GM12878 (cell line): ENCODE results near the gene RUNDC3A. TPM values are rescaled to one million over a fixed set of nuclear protein-coding genes. Genes with fewer than 3 reads are reported as not detected.

Experiments used
- ATAC-seq: fragments of 200-7000 bp; cut with Tn5 transposase; 3 replicates; pipeline ENCODE4 v1.9.1; 2020; ENCODE audit warnings: mild to moderate bottlenecking, moderate library complexity
- BruUV-seq: library from RNA; stranded (reverse); fragments of 400-500 nt; replicated peaks from 2 replicates; lab custom pipeline; 2021; lab: Mats Ljungman, UMichigan
- CTCF ChIA-PET: fragments of 300-600 bp; sonication (Branson Sonifier 250); formaldehyde crosslinking; extraction: SDS; loops from one replicate; lab custom pipeline; 2021; ENCODE audit warnings: inconsistent platforms; lab: Yijun Ruan, JAX
- POLR2A ChIA-PET: fragments of 350-600 bp; formaldehyde crosslinking; extraction: SDS; loops from one replicate; lab custom pipeline; 2021; ENCODE audit warnings: inconsistent platforms; lab: Charles Lee
- RAD21 ChIA-PET: fragments of 300-600 bp; sonication (Branson Sonifier 250); formaldehyde crosslinking; loops from one replicate; lab custom pipeline; 2023; ENCODE audit warnings: antibody characterized with exemption; ENCODE audit not compliant: unreplicated experiment; lab: Charles Lee
- SMC1A ChIA-PET: fragments of 300-600 bp; sonication (Branson Sonifier 250); formaldehyde crosslinking; loops from one replicate; lab custom pipeline; 2023; ENCODE audit not compliant: unreplicated experiment, uncharacterized antibody; lab: Charles Lee
- DNase-seq: peaks from one replicate; pipeline ENCODE4 v3.0.0-alpha.2; 2011; ENCODE audit warnings: low read depth, low spot score
- FAIRE-seq: peaks from 3 replicates; lab custom pipeline; 2011; peaks lifted over from hg19 to GRCh38; lab: Jason Lieb, UNC
- H2AFZ ChIP-seq: 2 replicates; pipeline ENCODE4 v1.6.0; 2011; ENCODE audit warnings: low read depth, low read length, control low read depth; ENCODE audit not compliant: control insufficient read depth
- H3K27ac ChIP-seq: 2 replicates; pipeline ENCODE4 v1.5.1; 2011; ENCODE audit warnings: control low read depth; ENCODE audit not compliant: control insufficient read depth, insufficient read depth
- H3K27me3 ChIP-seq, 2 experiments: replicated peaks in 1 of 2; 2 replicates each; pipeline versions ENCODE4 v1.6.0 to v1.6.1; 2011; ENCODE audit warnings: low read length in 1 of 2; ENCODE audit not compliant: control insufficient read depth in 2 of 2, insufficient read depth in 2 of 2
- H3K36me3 ChIP-seq, 2 experiments: 2 replicates each; pipeline ENCODE4 v1.5.1; 2011; ENCODE audit warnings: low read length in 1 of 2; ENCODE audit not compliant: control insufficient read depth in 2 of 2, insufficient read depth in 2 of 2
- H3K4me1 ChIP-seq: 2 replicates; pipeline ENCODE4 v1.6.1; 2011; ENCODE audit warnings: mild to moderate bottlenecking, low read length, moderate library complexity, mixed read lengths; ENCODE audit not compliant: control insufficient read depth, insufficient read depth
- H3K4me2 ChIP-seq: 2 replicates; pipeline ENCODE4 v1.6.0; 2011; ENCODE audit warnings: control low read depth; ENCODE audit not compliant: control insufficient read depth, insufficient read depth
- H3K4me3 ChIP-seq: fragments of 200-600 bp; sonication (generic); 2 replicates; pipeline ENCODE4 v1.5.1; 2016
- H3K79me2 ChIP-seq: 2 replicates; pipeline ENCODE4 v1.6.0; 2011; ENCODE audit warnings: low read length; ENCODE audit not compliant: control insufficient read depth, insufficient read depth
- H3K9ac ChIP-seq: 2 replicates; pipeline ENCODE4 v1.8.0; 2011; ENCODE audit warnings: low read length, control low read depth, mixed read lengths; ENCODE audit not compliant: control insufficient read depth, insufficient read depth
- H3K9me3 ChIP-seq: replicated peaks from 3 replicates; pipeline ENCODE4 v1.5.1; 2011; ENCODE audit warnings: mild to moderate bottlenecking, low read length; ENCODE audit not compliant: control insufficient read depth, insufficient read depth
- H4K20me1 ChIP-seq: 2 replicates; pipeline ENCODE4 v1.6.0; 2011; ENCODE audit not compliant: control insufficient read depth, insufficient read depth
- EED ChIP-seq: sonication (generic); IDR thresholded peaks from 2 replicates; pipeline ENCODE4 v1.6.1; 2016; ENCODE audit warnings: antibody characterized with exemption, low read depth
- EGR1 ChIP-seq, 2 experiments: IDR thresholded peaks; 1 replicate in 1 of 2; 2 replicates in 1 of 2; pipeline ENCODE4 v1.6.1; 2011 to 2012; ENCODE audit warnings: low read depth in 2 of 2, low read length in 2 of 2, borderline replicate concordance in 1 of 2, mild to moderate bottlenecking in 1 of 2, moderate library complexity in 1 of 2
- ETV6 ChIP-seq, 2 experiments: fragments of 450-650 bp in 1 of 2; IDR thresholded peaks in 1 of 2; conservative IDR thresholded peaks in 1 of 2; 2 replicates each; pipeline ENCODE4 v1.6.1; 2014; ENCODE audit warnings: antibody characterized with exemption in 1 of 2, borderline replicate concordance in 1 of 2, low read depth in 1 of 2, mild to moderate bottlenecking in 1 of 2, moderate library complexity in 1 of 2
- FOS ChIP-seq: IDR thresholded peaks from 3 replicates; pipeline ENCODE4 v1.6.1; 2011; ENCODE audit warnings: borderline replicate concordance; ENCODE audit not compliant: insufficient read length; ENCODE audit errors: extremely low read depth
- IRF4 ChIP-seq: IDR thresholded peaks from 2 replicates; pipeline ENCODE4 v1.6.1; 2011; ENCODE audit warnings: low read depth, low read length
- NR2C1 ChIP-seq: fragments of 450-650 bp; IDR thresholded peaks from 2 replicates; pipeline ENCODE4 v1.6.1; 2017; ENCODE audit warnings: antibody characterized with exemption, mild to moderate bottlenecking, moderate library complexity
- POLR2A ChIP-seq: IDR thresholded peaks from 2 replicates; pipeline ENCODE4 v1.6.1; 2011; ENCODE audit warnings: low read depth, mild to moderate bottlenecking, low read length
- RCOR1 ChIP-seq: conservative IDR thresholded peaks from 2 replicates; pipeline ENCODE4 v1.6.1; 2012; ENCODE audit warnings: low read depth, low read length, improper control_type of control experiment
- STAT3 ChIP-seq: IDR thresholded peaks from 2 replicates; pipeline ENCODE4 v1.6.1; 2011; ENCODE audit warnings: low read depth, low read length, improper control_type of control experiment
- TBL1XR1 ChIP-seq: IDR thresholded peaks from 2 replicates; pipeline ENCODE4 v1.6.1; 2012; ENCODE audit warnings: low read depth, low read length, improper control_type of control experiment
- ZNF207 ChIP-seq: fragments of 450-650 bp; IDR thresholded peaks from 2 replicates; pipeline ENCODE4 v1.6.1; 2014; ENCODE audit warnings: antibody characterized with exemption, mild to moderate bottlenecking, borderline replicate concordance
- ZNF384 ChIP-seq: IDR thresholded peaks from 2 replicates; pipeline ENCODE4 v1.6.1; 2012; ENCODE audit warnings: low read depth, mild to moderate bottlenecking, low read length, improper control_type of control experiment, borderline replicate concordance
- ZZZ3 ChIP-seq: IDR thresholded peaks from 2 replicates; pipeline ENCODE4 v1.6.1; 2011; ENCODE audit warnings: low read depth; ENCODE audit not compliant: control insufficient read depth, insufficient read length
- WGBS: methylation state at CpG from one replicate; pipeline ENCODE4 v1.1.6; 2016; ENCODE audit warnings: low lambda C conversion rate; ENCODE audit not compliant: insufficient replicate concordance, insufficient coverage; ENCODE audit errors: missing lambda C conversion rate; 5-methylcytosine and 5-hydroxymethylcytosine counted together
- in situ Hi-C: fragments of 300-500 bp; cut with MboI; formaldehyde crosslinking; loops from 9 replicates; pipeline ENCODE4 v1.14.3; 2018; ENCODE audit warnings: mixed read lengths
- intact Hi-C: fragments of 100-400 bp; cut with micrococcal nuclease; formaldehyde crosslinking; loops from one replicate; pipeline ENCODE4 v1.14.2; 2022; ENCODE audit not compliant: unreplicated experiment
- polyA plus RNA-seq, 11 experiments: library from polyadenylated mRNA; depleted of rRNA in 4 of 11; unstranded in 6 of 11; stranded (reverse) in 5 of 11; fragments of >200 nt; fragmentation: Nextera tagmentation in 4 of 11; fragmentation: Illumina TruSeq in 1 of 11; extraction: Ambion mirVana in 4 of 11; extraction: Trizol in 1 of 11; gene quantifications; 1 replicate in 1 of 11; 2 replicates in 10 of 11; pipeline versions ENCODE4 v1.2.1 to v1.2.3, GENCODE V29; 2011 to 2016; ENCODE audit warnings: inconsistent platforms in 2 of 11, missing spikeins in 2 of 11, low read depth in 1 of 11
- total RNA-seq, 4 experiments: library from RNA; depleted of rRNA in 3 of 4; stranded (reverse); fragments of >200 nt in 3 of 4; fragmentation: Illumina TruSeq in 1 of 4; extraction: Trizol in 1 of 4; gene quantifications; 2 replicates each; pipeline versions ENCODE4 v1.2.1 to v1.2.3, GENCODE V29; 2013 to 2021
- TF ChIP-seq, protein P1 (sequence below): IDR thresholded peaks from 2 replicates; pipeline ENCODE4 v1.6.1; 2011; ENCODE audit warnings: low read depth, low read length, improper control_type of control experiment, borderline replicate concordance
- TF ChIP-seq, protein P2 (sequence below): fragments of 450-650 bp; conservative IDR thresholded peaks from 2 replicates; pipeline ENCODE4 v1.6.1; 2017; ENCODE audit warnings: mild to moderate bottlenecking, moderate library complexity
- TF ChIP-seq, protein P3 (sequence below): IDR thresholded peaks from 2 replicates; pipeline ENCODE4 v1.6.1; 2011; ENCODE audit warnings: borderline replicate concordance, low read depth, mild to moderate bottlenecking, moderate library complexity, low read length; ENCODE audit not compliant: insufficient read depth, poor library complexity, severe bottlenecking
- TF ChIP-seq, protein P4 (sequence below): IDR thresholded peaks from 2 replicates; pipeline ENCODE4 v1.6.1; 2012; ENCODE audit warnings: low read depth, low read length, improper control_type of control experiment

Gene RUNDC3A
- total and polyA plus RNA-seq, 10 of the 15 experiments (the other 5 are each of a cell fraction or from before 2014, with no cell fraction given): 0.07 to 0.17 TPM; not detected in 8

- RAD21 ChIA-PET: interaction anchor here (0.6 to 1.6 kb wide), 3 partner anchors 10 to 165 kb away, joined by 4 read pairs; partner anchors contain the start of gene FAM171A2
- CTCF ChIA-PET: interaction anchor here (1.0 to 1.8 kb wide), 4 partner anchors 8 to 144 kb away, joined by 3 to 6 read pairs (median 5); partner anchors contain the start of genes FAM171A2 and GRN
- Histone ChIP-seq H3K4me1 (peaks cover 19% of the 10 kb centered on the region), H3K4me2 (peak overlapping the region; percentile 42), H3K79me2 (peaks cover 14% of the 10 kb centered on the region), H3K9me3 (no peaks in the 10 kb centered on the region), H4K20me1 (no peaks in the 10 kb centered on the region), H2AFZ (peak overlapping the region; percentile 65), H3K4me3 (peak overlapping the region; percentile 27; the same call in 1 of the 2 replicates), H3K9ac (no peak overlapping the region), H3K27ac (no peak overlapping the region), H3K36me3 (peaks cover 18 to 20% of the 10 kb centered on the region in 2 experiments; a peak in 3 of 4 replicates), H3K27me3 (no peaks in the 10 kb centered on the region; a peak in 1 of 4 replicates)
- POLR2A ChIA-PET: interaction anchor here (0.6 kb wide), 1 partner anchor 149 kb away, joined by 6 read pairs; no protein-coding TSS in a partner anchor
- in situ Hi-C loops: no loop called here
- intact Hi-C loops: no loop called here
- DNase-seq (no peak), ATAC-seq (no peak), FAIRE-seq (no peak)
- SMC1A ChIA-PET: interaction anchor here (1.6 kb wide), 1 partner anchor 169 kb away, joined by 4 read pairs; no protein-coding TSS in a partner anchor
- no TSS peak for BruUV-seq
- WGBS: 1% methylated on average over 51 of the region's 98 CpGs
- TF ChIP-seq STAT3 (no peak), NR2C1 (no peak), RCOR1 (no peak), EED (no peak), ZNF384 (no peak), ZNF207 (no peak), EGR1 (IDR thresholded peaks at IDR 0.05; ENCODE audit: borderline replicate concordance in 1 of 2, low read depth in 2 of 2, low read length in 2 of 2) (peak in 1 of 2 experiments; percentile 37; a peak in 1 of 3 replicates), ETV6 (conservative IDR thresholded peaks at IDR 0.05 in 1 of 2, IDR thresholded peaks at IDR 0.05 in 1 of 2; ENCODE audit: borderline replicate concordance in 1 of 2, low read depth in 1 of 2) (no peak), IRF4 (no peak), ZZZ3 (no peak), TBL1XR1 (no peak), POLR2A (peak; percentile 52), FOS (no peak)
- TF ChIP-seq, protein P1, sequence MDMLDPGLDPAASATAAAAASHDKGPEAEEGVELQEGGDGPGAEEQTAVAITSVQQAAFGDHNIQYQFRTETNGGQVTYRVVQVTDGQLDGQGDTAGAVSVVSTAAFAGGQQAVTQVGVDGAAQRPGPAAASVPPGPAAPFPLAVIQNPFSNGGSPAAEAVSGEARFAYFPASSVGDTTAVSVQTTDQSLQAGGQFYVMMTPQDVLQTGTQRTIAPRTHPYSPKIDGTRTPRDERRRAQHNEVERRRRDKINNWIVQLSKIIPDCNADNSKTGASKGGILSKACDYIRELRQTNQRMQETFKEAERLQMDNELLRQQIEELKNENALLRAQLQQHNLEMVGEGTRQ: no peak
- TF ChIP-seq, protein P2, sequence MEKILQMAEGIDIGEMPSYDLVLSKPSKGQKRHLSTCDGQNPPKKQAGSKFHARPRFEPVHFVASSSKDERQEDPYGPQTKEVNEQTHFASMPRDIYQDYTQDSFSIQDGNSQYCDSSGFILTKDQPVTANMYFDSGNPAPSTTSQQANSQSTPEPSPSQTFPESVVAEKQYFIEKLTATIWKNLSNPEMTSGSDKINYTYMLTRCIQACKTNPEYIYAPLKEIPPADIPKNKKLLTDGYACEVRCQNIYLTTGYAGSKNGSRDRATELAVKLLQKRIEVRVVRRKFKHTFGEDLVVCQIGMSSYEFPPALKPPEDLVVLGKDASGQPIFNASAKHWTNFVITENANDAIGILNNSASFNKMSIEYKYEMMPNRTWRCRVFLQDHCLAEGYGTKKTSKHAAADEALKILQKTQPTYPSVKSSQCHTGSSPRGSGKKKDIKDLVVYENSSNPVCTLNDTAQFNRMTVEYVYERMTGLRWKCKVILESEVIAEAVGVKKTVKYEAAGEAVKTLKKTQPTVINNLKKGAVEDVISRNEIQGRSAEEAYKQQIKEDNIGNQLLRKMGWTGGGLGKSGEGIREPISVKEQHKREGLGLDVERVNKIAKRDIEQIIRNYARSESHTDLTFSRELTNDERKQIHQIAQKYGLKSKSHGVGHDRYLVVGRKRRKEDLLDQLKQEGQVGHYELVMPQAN: no peak
- TF ChIP-seq, protein P3, sequence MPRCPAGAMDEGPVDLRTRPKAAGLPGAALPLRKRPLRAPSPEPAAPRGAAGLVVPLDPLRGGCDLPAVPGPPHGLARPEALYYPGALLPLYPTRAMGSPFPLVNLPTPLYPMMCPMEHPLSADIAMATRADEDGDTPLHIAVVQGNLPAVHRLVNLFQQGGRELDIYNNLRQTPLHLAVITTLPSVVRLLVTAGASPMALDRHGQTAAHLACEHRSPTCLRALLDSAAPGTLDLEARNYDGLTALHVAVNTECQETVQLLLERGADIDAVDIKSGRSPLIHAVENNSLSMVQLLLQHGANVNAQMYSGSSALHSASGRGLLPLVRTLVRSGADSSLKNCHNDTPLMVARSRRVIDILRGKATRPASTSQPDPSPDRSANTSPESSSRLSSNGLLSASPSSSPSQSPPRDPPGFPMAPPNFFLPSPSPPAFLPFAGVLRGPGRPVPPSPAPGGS: no peak
- TF ChIP-seq, protein P4, sequence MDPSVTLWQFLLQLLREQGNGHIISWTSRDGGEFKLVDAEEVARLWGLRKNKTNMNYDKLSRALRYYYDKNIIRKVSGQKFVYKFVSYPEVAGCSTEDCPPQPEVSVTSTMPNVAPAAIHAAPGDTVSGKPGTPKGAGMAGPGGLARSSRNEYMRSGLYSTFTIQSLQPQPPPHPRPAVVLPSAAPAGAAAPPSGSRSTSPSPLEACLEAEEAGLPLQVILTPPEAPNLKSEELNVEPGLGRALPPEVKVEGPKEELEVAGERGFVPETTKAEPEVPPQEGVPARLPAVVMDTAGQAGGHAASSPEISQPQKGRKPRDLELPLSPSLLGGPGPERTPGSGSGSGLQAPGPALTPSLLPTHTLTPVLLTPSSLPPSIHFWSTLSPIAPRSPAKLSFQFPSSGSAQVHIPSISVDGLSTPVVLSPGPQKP: no peak
Observed at GRCh38 chr17:44353672-44354331, 45.4 kb downstream of the RUNDC3A start.
